Neural crest cell (in vitro differentiated cells): ENCODE data around the gene CFAP97D2. TPM values are rescaled to one million over a fixed set of nuclear protein-coding genes. Genes with fewer than 3 reads are reported as not detected.

Experiments
- DNase-seq: peaks from one replicate; pipeline ENCODE4 v3.0.0; 2021; ENCODE audit warnings: low read depth, mixed read lengths, low spot score
- H3K27ac Mint-ChIP-seq: one replicate; pipeline ENCODE4 v1.8.0; 2021; ENCODE audit warnings: mild to moderate bottlenecking, mixed read lengths; ENCODE audit not compliant: unreplicated experiment
- H3K27me3 Mint-ChIP-seq: 2 replicates; pipeline ENCODE4 v1.8.0; 2021; ENCODE audit warnings: low read depth, mild to moderate bottlenecking, mixed read lengths
- H3K36me3 Mint-ChIP-seq: 2 replicates; pipeline ENCODE4 v1.8.0; 2021; ENCODE audit warnings: low read depth, mild to moderate bottlenecking, mixed read lengths
- H3K4me1 Mint-ChIP-seq: 2 replicates; pipeline ENCODE4 v1.8.0; 2021; ENCODE audit warnings: mixed read lengths
- H3K4me3 Mint-ChIP-seq: one replicate; pipeline ENCODE4 v1.8.0; 2021; ENCODE audit warnings: mild to moderate bottlenecking, mixed read lengths
- H3K9me3 Mint-ChIP-seq: 2 replicates; pipeline ENCODE4 v1.8.0; 2021; ENCODE audit warnings: mixed read lengths
- total RNA-seq: library from RNA; stranded (reverse); gene quantifications from 2 replicates; pipeline ENCODE4 v1.2.1, GENCODE V29; 2021
- TF ChIP-seq, protein P1 (sequence below): fragments of 200-600 bp; sonication (generic); conservative IDR thresholded peaks from 2 replicates; pipeline ENCODE4 v1.5.0; 2021; ENCODE audit warnings: antibody characterized with exemption, mild to moderate bottlenecking

Gene CFAP97D2
- total RNA-seq, 1 donor from 2014 or later = not detected

DNA sequence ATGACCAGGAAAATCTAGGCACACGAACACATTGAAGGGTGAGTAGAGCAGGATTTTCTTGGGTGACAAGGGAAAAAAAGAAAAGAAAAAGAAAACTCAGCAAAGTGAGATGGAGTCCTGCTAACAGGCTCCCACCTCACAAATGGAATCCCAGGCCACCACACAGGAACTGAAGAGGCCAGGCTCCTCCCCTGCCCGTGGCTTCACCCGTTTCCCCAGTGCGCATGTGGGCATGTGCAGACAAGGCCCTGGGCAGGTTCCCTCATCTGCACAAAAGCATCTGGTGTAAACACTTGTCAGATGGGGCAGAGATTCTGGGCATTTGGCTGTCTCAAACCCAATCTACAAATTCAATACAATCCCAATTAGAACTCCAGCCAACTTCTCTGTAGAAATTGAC, 24.5 kb downstream of the CFAP97D2 start:
- Mint-ChIP-seq H3K36me3 (peaks cover 3% of the 10 kb centered on the region), H3K27me3 (no peaks in the 10 kb centered on the region), H3K27ac (no peak overlapping the region), H3K4me3 (no peak overlapping the region), H3K9me3 (peaks cover 8% of the 10 kb centered on the region), H3K4me1 (no peaks in the 10 kb centered on the region)
- TF ChIP-seq, protein P1, sequence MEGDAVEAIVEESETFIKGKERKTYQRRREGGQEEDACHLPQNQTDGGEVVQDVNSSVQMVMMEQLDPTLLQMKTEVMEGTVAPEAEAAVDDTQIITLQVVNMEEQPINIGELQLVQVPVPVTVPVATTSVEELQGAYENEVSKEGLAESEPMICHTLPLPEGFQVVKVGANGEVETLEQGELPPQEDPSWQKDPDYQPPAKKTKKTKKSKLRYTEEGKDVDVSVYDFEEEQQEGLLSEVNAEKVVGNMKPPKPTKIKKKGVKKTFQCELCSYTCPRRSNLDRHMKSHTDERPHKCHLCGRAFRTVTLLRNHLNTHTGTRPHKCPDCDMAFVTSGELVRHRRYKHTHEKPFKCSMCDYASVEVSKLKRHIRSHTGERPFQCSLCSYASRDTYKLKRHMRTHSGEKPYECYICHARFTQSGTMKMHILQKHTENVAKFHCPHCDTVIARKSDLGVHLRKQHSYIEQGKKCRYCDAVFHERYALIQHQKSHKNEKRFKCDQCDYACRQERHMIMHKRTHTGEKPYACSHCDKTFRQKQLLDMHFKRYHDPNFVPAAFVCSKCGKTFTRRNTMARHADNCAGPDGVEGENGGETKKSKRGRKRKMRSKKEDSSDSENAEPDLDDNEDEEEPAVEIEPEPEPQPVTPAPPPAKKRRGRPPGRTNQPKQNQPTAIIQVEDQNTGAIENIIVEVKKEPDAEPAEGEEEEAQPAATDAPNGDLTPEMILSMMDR = no peak
- no peak for DNase-seq

DNA sequence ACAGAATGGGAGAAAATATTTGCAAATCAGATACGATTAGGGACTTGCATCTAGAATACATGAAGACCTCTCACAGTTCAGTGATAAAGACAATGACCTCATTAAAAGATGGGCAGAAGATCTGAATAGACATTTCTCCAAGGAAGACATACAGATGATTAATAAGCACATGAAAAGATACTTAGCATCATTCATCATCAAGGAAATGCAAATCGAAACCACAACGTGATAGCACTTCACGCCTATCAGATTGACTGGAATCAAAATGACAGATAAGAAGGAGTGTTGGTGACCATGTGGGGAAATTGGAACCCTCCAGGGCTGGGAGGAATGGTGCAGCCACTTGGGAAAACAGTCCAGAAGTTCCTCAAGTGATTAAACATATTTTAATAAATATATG, 25.8 kb downstream of the CFAP97D2 start:
- no peak for DNase-seq
- Mint-ChIP-seq H3K36me3 (peaks cover 3% of the 10 kb centered on the region), H3K4me1 (no peaks in the 10 kb centered on the region), H3K27me3 (no peaks in the 10 kb centered on the region), H3K9me3 (peaks cover 8% of the 10 kb centered on the region), H3K27ac (no peak overlapping the region), H3K4me3 (no peak overlapping the region)
- TF ChIP-seq, protein P1 = no peak

DNA sequence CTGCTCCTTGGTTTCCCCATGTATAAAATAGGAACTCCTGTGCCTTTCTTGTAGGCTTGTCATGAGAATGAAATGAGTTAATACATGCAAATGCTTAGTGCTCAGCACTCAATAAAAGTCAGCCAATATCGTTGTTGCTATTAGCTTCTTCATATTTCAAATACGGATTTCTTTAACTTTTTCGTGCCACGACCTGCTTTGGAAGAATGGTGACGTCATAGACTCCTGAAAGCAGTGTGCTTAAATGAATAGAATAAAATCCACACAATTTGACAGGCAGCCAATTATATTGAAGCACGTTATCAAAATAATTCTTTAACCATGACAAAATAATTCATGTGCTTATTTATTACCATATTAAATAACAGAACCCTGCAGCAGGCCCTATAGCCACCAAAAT, 29.1 kb downstream of the CFAP97D2 start:
- Mint-ChIP-seq H3K9me3 (peaks cover 8% of the 10 kb centered on the region), H3K4me3 (no peak overlapping the region), H3K4me1 (no peaks in the 10 kb centered on the region), H3K27me3 (peaks cover 3% of the 10 kb centered on the region), H3K36me3 (peaks cover 3% of the 10 kb centered on the region), H3K27ac (no peak overlapping the region)
- TF ChIP-seq, protein P1 = no peak
- DNase-seq = no peak

DNA sequence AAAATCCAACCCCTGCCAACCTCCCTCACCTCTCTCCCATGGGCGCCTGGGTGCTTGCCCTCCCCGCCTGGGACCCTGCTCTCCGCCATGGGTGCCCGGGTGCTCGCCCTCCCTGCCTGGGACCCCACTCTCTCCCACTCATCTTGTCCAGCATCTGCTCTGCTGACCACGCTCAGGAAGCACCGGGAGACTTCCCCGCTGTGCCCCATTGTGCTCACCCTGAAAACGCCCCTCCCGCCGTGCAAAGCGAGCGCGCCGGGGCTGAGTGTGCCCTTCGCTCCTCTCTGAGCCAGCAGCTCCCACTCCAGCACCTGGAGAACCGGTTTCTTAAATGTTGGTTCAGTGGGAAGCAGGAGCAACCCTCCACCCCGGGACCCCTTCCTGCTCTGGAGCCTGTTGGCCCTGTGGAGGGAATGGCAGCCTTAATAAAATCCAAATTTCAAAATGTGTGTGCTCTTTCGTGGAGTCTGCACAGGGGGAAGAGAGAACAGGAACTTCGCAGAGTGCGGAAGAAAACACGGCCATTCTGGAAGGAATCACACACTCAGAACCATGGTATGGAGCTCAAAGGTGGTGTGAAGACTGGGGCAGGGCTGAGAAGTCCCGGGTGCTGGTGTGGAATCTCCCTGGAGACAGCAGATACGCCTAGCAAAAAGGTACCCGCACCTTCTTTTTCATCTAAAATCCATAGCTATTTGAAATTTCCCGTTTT, 32.5 kb downstream of the CFAP97D2 start:
- Mint-ChIP-seq H3K4me1 (no peaks in the 10 kb centered on the region), H3K9me3 (peaks cover 3% of the 10 kb centered on the region), H3K36me3 (no peaks in the 10 kb centered on the region), H3K4me3 (no peak overlapping the region), H3K27me3 (peaks cover 14% of the 10 kb centered on the region), H3K27ac (no peak overlapping the region)
- no peak for DNase-seq
- TF ChIP-seq, protein P1 = no peak

DNA sequence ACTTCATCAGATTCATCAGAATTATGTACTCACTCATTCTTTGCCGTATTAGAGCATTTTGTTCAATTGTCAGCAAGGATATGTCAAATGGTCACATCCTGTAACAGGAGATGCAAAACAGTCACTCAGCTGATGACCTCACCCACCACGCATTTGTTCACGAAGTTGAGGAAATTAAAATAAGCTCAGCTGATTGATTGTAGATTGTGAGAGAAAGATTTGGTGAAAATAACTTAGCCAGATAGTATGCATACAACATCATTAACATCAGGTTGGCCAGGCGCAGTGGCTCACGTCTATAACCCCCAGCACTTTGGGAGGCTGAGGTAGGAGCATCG, 33.1 kb downstream of the CFAP97D2 start:
- H3K27me3 Mint-ChIP-seq = peaks cover 14% of the 10 kb centered on the region

More for the DNA sequence above, 33.1 kb downstream of the CFAP97D2 start:
- H3K27ac Mint-ChIP-seq = no peak overlapping the region
- no peak for DNase-seq
- no peaks in the 10 kb centered on the region for H3K4me1 Mint-ChIP-seq
- TF ChIP-seq, protein P1 = no peak
- H3K4me3 Mint-ChIP-seq = no peak overlapping the region
- no peaks in the 10 kb centered on the region for H3K36me3 Mint-ChIP-seq
- H3K9me3 Mint-ChIP-seq = peaks cover 3% of the 10 kb centered on the region
